Effector memory CD8-positive, alpha-beta T cell (primary cell): Measurements from ENCODE around the gene EFR3B.
"Not testable (repeated sequence)": the region's sequence is repeated elsewhere in the genome, so short reads cannot be mapped to it uniquely, and the experiment has no call there.

Experiments
- ATAC-seq: fragments of 150-1000 bp; cut with Tn5 transposase; replicated peaks from 2 replicates; pipeline ENCODE4 v1.10.0; 2021; ENCODE audit warnings: mild to moderate bottlenecking, moderate library complexity
- DNase-seq, 3 experiments: peaks; one replicate each; pipeline ENCODE4 v3.0.0; 2021
- H3K27ac Mint-ChIP-seq, 2 donors: one replicate each; pipeline ENCODE4 v1.8.0; 2022; ENCODE audit warnings: mild to moderate bottlenecking in 2 of 2, mixed read lengths in 2 of 2, moderate library complexity in 2 of 2
- H3K27me3 Mint-ChIP-seq, 2 donors: one replicate each; pipeline ENCODE4 v1.8.0; 2022; ENCODE audit warnings: mixed read lengths in 2 of 2
- H3K36me3 Mint-ChIP-seq: one replicate; pipeline ENCODE4 v1.8.0; 2022; ENCODE audit warnings: mild to moderate bottlenecking, moderate library complexity, mixed read lengths; ENCODE audit not compliant: insufficient read depth
- H3K4me1 Mint-ChIP-seq, 2 donors: one replicate each; pipeline ENCODE4 v1.8.0; 2022; ENCODE audit warnings: low read depth in 2 of 2, mixed read lengths in 2 of 2
- H3K4me3 Mint-ChIP-seq, 2 donors: one replicate each; pipeline ENCODE4 v1.8.0; 2022; ENCODE audit warnings: mild to moderate bottlenecking in 2 of 2, mixed read lengths in 2 of 2, moderate library complexity in 2 of 2
- H3K9me3 Mint-ChIP-seq, 2 donors: one replicate each; pipeline ENCODE4 v1.8.0; 2022; ENCODE audit warnings: mixed read lengths in 2 of 2

Gene EFR3B

DNA sequence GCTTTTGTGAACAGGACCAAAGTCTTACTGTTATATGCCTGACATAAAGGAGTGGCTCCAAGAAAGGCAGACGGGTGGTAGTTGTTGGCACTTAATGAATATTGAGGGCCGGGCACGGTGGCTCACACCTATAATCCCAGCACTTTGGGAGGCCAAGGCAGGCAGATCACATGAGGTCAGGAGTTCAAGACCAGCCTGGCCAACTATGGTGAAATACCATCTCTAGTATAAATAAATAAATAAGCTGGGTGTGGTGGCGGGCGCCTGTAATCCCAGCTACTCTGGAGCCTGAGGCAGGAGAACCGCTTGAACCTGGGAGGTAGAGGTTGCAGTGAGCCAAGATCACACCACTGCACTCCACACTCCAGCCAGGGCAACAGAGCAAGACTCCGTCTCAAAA is 120.2 kb downstream of the EFR3B start:
- not testable (repeated sequence) for DNase-seq, H3K9me3 Mint-ChIP-seq, ATAC-seq
- Mint-ChIP-seq H3K4me1 (peaks cover 7 to 23% of the 10 kb centered on the region in 2 donors), H3K27ac (peak overlapping the region in 1 of 2 donors; percentile 72), H3K4me3 (peak overlapping the region in 1 of 2 donors; percentile 73), H3K36me3 (peaks cover 12% of the 10 kb centered on the region), H3K27me3 (peaks cover 8 to 19% of the 10 kb centered on the region in 2 donors)

DNA sequence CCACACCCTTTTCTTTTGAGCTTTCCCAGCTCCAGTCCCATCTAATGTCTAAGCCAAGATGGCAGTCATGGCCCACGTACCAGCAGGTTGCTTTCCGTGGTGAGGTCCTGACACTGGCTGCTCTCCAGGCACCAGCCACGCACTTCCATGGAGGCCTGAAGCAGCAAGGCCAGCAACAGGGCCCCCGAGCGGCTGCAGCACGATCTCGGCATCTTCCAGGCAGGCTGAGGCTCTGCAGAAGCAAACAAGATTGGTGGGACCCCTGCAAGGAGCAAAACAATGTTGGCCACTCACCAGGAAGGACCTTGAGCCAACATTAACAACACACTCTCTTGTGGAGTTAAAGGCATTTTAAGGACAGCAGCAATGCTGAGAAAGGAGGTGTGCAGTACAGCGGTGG is 122.7 kb downstream of the EFR3B start:
- H3K27ac Mint-ChIP-seq = no peak overlapping the region
- H3K4me3 Mint-ChIP-seq = no peak overlapping the region
- H3K9me3 Mint-ChIP-seq = no peaks in the 10 kb centered on the region
- DNase-seq (no peak), ATAC-seq (no peak)
- H3K36me3 Mint-ChIP-seq = peaks cover 12% of the 10 kb centered on the region
- peaks cover 11 to 20% of the 10 kb centered on the region in 2 donors for H3K4me1 Mint-ChIP-seq
- H3K27me3 Mint-ChIP-seq = peaks cover 25 to 42% of the 10 kb centered on the region in 2 donors

DNA sequence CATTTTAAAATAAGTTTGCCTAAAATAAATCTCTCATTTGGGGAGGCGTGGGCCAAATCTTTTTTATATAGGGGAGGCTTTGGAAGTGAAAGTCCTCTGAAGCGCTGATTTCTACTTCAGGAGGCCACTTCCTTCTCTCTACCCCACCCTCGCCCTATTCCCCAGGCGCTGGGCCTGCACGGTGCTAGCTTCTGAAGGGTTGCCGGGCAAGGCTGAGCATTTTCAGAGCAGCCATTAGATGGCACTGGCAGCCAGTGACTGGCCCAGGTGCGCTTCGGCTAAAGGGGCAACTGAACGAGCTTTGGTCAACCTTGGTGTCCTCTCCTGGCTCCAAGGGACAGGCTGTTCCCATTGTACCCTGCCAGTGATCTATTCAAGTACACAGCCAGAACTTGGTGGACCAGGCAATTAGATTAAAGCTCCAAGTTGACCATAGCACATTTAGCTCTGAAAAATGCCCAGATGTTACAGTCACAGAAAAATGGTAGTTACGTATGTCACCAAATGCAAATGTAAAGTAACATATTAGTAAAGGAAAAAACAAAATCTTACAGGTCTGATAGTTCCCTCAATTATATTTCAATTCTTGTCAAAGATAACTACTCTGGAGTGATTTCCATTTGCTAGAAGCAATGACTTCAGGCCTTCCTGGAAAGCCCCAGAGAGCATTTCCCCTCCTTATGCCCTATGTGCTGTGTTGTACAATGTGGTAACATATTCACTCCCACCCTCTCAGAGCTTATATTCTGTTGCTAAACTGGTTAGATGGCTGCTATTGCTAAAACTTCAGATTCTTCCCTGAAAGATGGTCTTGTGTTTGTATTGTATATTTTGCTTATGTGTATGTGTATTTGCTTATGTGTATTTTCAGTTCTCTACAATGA is 124.4 kb downstream of the EFR3B start:
- H3K9me3 Mint-ChIP-seq = no peaks in the 10 kb centered on the region
- ATAC-seq (peak; percentile 36), DNase-seq (peak in 2 of 3 experiments; percentile 17 to 21)
- H3K36me3 Mint-ChIP-seq = peaks cover 7% of the 10 kb centered on the region
- peaks cover 37 to 57% of the 10 kb centered on the region in 2 donors for H3K27me3 Mint-ChIP-seq
- peaks cover 9 to 10% of the 10 kb centered on the region in 2 donors for H3K4me1 Mint-ChIP-seq
- H3K27ac Mint-ChIP-seq = no peak overlapping the region
- H3K4me3 Mint-ChIP-seq = no peak overlapping the region

DNA sequence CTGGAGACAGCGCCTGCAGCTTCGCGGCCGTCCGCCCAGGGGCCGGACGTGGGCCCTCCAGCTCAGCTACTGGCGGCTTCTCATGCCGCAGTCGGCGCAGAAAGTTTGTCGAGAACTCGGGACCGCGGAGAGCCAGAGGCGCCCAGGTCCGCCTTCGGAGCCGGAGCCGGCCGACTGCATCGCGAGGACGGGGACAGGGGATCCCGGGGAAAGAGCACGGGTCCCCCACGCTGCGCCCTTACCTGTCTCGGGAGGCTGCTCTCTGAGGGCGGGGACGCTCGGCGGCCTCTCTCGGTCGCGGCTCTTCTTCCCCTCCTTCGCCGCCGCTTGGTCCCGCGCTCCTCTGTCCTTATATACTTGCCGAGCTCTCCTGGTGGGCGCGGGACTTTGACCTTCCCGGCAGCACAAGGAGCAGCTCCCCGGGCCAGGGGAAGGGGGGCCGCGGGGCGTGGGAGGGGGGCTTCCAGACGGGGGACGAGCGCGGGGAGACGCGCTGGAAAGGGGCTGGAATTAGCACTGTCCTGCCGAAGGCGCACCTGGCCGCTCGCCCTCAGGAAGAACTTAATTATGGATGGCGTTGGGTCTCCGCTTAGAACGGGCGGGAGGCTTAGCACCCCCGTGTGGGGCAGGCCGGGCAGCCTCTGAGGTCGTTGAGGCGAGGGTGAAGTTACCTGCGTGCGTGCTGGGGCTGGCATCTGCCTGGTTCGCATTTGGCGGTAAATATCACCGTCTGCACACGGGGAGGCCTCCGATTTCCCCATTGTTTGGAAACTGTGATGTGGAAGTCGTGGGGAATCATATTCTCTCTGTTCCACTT is 126.6 kb downstream of the EFR3B start, which contains the start of gene POMC:
POMC (minus strand) TSS at position 325 of the 817 bp plus-strand sequence. CDS start 3,808 bp downstream, outside the sequence.
- Mint-ChIP-seq H3K4me1 (peaks cover 8 to 9% of the 10 kb centered on the region in 2 donors), H3K9me3 (no peaks in the 10 kb centered on the region), H3K36me3 (no peaks in the 10 kb centered on the region), H3K27me3 (peaks cover 49 to 58% of the 10 kb centered on the region in 2 donors), H3K4me3 (peak within 1 kb of the TSS; percentile 76 to 83), H3K27ac (no peak within 1 kb of the TSS)
- DNase-seq (peak in 2 of 3 experiments; percentile 24 to 26), ATAC-seq (peak; percentile 70)

DNA sequence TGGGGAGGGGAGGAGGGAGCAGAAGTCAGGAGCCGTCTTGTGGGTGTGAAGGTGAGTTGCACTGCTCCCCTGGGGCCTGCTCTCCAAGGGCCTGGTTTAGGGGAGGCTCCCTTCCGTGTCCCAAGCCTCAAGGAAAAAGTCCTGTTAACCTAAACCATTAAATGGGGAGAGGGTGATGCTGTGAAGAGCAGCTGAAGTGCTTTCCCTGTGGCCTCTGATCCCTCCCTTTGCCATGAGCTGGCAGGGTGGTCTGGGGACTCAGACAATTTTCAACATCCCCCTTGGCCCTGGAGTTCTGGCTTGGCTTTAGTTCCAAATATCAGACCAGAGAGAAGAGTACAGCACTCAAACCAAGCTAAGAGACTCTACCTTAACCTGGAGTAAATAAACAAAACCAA is 127.2 kb downstream of the EFR3B start:
- peaks cover 2% of the 10 kb centered on the region for H3K36me3 Mint-ChIP-seq
- peaks cover 8 to 9% of the 10 kb centered on the region in 2 donors for H3K4me1 Mint-ChIP-seq
- H3K27me3 Mint-ChIP-seq = peaks cover 53 to 63% of the 10 kb centered on the region in 2 donors
- DNase-seq (no peak), ATAC-seq (no peak)
- no peaks in the 10 kb centered on the region for H3K9me3 Mint-ChIP-seq
- no peak overlapping the region for H3K27ac Mint-ChIP-seq
- peak overlapping the region; percentile 76 to 83 for H3K4me3 Mint-ChIP-seq

DNA sequence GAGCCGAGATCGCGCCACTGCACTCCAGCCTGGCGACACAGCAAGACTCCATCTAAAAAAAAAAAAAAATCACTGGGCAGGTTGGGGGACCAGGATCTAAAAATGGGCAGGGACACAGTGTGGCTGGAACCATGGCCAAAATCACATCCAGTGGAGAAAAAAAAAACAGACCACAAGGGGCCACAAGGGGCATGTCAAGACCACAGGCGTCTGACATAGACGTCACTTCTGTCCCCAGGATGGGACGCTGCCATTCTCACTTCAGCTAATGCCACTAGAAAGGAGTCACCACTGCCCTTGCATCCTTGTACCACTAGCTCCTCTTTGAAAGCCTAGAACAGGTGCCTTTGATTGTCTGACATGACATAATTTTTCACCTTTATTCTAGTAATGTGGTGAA is 129.0 kb downstream of the EFR3B start:
- Mint-ChIP-seq H3K9me3 (no peaks in the 10 kb centered on the region), H3K4me3 (no peak overlapping the region), H3K4me1 (peaks cover 7 to 8% of the 10 kb centered on the region in 2 donors), H3K36me3 (peaks cover 3% of the 10 kb centered on the region), H3K27me3 (peaks cover 66 to 78% of the 10 kb centered on the region in 2 donors), H3K27ac (no peak overlapping the region)
- ATAC-seq = no peak
- no peak for DNase-seq

DNA sequence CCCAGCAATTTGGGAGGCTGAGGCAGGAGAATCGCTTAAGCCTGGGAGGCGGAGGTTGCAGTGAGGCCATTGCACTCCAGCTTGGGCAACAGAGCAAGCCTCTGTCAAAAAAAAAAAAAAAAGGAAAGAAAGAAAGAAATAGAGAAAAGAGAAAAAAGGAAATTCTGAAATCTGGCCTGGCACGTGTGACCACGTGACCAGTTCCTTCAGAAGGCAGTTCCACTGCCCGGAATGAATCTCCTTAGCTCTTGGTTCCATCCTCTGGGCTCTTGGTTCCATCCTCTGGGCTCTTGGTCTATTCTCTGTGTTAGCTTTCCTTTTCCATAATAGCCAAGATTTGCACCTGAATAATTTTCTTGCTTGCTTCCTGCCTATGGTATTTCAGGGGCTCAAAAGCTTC is 131.8 kb downstream of the EFR3B start:
- Mint-ChIP-seq H3K27ac (no peak overlapping the region), H3K36me3 (peaks cover 3% of the 10 kb centered on the region), H3K27me3 (peaks cover 61 to 65% of the 10 kb centered on the region in 2 donors), H3K4me1 (peaks cover 0 to 2% of the 10 kb centered on the region in 2 donors), H3K9me3 (no peaks in the 10 kb centered on the region), H3K4me3 (no peak overlapping the region)
- ATAC-seq = no peak
- DNase-seq = no peak

DNA sequence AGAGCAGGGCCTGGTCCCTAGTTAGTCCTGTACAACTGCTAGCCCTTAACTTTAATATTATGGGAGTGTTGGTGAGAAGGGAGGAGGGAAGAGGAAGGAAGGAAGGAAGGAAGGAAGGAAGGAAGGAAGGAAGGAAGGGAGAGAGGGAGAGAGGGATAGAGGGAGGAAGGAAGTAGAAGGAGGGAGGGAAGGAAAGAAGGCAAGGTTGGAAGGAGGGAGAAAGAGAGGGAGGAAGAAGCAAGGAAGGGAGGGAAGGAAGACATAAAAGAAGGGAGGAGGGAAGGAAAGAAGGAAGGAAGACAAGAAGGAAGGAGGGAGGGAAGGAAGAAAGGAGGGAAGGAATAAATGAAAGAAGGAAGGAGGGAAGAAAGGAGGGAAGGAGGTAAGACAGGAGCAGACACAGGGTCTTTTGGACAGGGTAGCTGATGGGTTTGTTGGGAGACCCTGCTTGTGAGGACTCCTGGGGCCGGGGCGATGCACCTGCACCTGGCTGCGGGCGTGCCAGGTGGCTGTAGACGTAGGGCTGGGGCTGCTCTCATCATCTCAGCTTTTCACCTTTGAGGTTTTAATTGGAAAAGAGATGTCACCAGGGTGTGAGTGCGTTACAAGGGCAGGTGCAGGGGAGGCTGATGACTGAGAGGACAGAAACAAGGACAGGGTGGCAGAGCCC is 132.5 kb downstream of the EFR3B start:
- Mint-ChIP-seq H3K36me3 (peaks cover 3% of the 10 kb centered on the region), H3K4me1 (no peaks in the 10 kb centered on the region), H3K27ac (no peak overlapping the region), H3K27me3 (peaks cover 61 to 65% of the 10 kb centered on the region in 2 donors), H3K9me3 (no peaks in the 10 kb centered on the region), H3K4me3 (no peak overlapping the region)
- DNase-seq = no peak
- no peak for ATAC-seq

DNA sequence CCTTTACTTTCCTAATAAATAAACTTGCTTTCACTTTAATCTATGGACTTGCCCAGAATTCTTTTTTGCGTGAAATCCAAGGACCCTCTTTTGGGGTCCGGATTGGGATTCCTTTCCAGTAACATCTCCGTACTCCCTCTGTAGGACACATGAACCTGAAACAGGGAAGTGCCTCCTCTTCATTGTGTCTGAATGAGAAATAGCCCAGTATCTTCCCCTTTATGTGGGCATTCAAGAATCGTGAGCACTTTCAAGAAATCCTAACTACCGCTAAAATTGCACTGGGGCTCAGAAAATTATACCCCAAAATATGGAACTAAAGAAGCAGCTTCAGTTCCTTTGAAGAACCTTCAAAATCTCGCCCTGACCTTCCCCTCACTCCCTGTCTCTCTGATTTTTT is 134.3 kb downstream of the EFR3B start:
- ATAC-seq (no peak), DNase-seq (no peak)
- Mint-ChIP-seq H3K9me3 (no peaks in the 10 kb centered on the region), H3K27me3 (peaks cover 49 to 51% of the 10 kb centered on the region in 2 donors), H3K36me3 (peaks cover 3% of the 10 kb centered on the region), H3K4me1 (no peaks in the 10 kb centered on the region), H3K27ac (no peak overlapping the region), H3K4me3 (no peak overlapping the region)

DNA sequence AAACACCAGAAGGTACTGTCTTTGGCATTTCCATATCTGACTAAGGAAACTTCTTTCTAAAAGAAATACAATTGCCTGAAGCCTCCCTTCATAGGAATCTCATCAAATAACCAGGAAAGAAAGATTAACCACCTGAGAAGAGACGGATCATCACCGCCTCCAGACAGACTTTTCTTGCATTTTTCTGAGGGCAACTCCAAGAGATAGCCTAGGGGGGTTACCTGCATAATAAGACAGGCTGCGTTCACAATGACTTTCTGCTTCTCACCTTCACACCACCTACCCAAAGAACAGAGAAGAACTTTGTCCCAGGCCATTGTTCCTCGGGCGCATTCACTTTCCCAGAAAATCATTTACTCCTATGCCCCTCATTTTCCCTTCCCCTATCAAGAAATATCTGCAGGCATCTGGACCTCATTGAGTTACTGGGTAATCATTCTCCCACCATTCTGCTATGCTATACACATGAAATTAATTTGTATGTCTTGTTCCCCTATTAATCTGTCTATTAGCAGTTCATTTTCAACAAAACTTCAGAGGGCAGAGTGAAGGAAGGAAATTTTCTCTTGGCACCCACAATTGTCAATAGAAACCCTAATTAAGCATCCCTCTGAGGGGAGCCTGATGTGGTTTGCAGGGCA is 134.8 kb downstream of the EFR3B start:
- no peak overlapping the region for H3K27ac Mint-ChIP-seq
- peaks cover 3% of the 10 kb centered on the region for H3K36me3 Mint-ChIP-seq
- H3K9me3 Mint-ChIP-seq = no peaks in the 10 kb centered on the region
- H3K4me1 Mint-ChIP-seq = no peaks in the 10 kb centered on the region
- ATAC-seq (no peak), DNase-seq (no peak)
- no peak overlapping the region for H3K4me3 Mint-ChIP-seq
- H3K27me3 Mint-ChIP-seq = peaks cover 51% of the 10 kb centered on the region in 2 donors

DNA sequence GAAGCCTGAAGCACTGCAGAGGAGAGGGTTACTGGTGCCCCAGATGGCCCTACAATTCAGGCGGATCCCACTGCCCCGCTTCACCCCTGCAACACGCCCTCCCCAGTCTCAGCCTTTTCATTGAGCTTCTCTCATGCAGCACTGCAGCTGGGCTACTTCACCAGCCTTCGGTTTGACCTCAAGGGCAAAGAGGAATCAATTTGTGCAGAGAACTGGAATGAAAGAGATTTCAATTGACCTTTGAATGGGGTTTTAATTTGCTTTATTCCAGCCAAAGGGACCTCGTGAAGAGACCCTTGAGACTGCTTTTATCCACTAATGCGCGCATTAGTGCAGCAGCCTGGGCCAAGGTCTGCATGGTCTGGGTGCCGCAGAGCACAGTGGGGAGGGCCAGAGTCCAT is 135.3 kb downstream of the EFR3B start:
- no peaks in the 10 kb centered on the region for H3K9me3 Mint-ChIP-seq
- H3K27me3 Mint-ChIP-seq = peaks cover 51 to 57% of the 10 kb centered on the region in 2 donors
- ATAC-seq = no peak
- no peak for DNase-seq
- H3K4me3 Mint-ChIP-seq = no peak overlapping the region
- no peaks in the 10 kb centered on the region for H3K4me1 Mint-ChIP-seq
- H3K36me3 Mint-ChIP-seq = peaks cover 3% of the 10 kb centered on the region
- H3K27ac Mint-ChIP-seq = no peak overlapping the region

DNA sequence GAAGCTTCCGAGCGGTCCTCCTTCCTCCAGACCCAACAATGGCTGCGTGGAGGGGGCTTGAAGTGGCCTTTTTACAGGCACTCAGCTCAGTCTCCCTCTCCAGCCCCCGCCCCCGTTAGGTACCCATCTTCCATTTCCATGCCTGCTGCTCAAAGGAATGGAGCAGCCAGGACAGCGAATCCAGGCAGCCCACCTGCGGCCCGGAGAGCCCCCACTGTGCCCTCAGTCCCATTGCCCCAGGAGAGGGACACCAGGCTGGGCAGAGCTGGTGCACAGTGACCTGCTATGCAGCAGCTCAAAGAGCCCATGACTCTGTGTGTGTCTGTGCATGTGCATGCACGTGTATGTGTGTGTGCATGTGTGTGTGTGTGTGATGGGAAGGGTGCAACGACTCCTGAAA is 137.1 kb downstream of the EFR3B start:
- ATAC-seq = no peak
- Mint-ChIP-seq H3K36me3 (peaks cover 5% of the 10 kb centered on the region), H3K4me3 (no peak overlapping the region), H3K9me3 (no peaks in the 10 kb centered on the region), H3K27me3 (peaks cover 36 to 43% of the 10 kb centered on the region in 2 donors), H3K27ac (no peak overlapping the region), H3K4me1 (no peaks in the 10 kb centered on the region)
- DNase-seq = no peak

DNA sequence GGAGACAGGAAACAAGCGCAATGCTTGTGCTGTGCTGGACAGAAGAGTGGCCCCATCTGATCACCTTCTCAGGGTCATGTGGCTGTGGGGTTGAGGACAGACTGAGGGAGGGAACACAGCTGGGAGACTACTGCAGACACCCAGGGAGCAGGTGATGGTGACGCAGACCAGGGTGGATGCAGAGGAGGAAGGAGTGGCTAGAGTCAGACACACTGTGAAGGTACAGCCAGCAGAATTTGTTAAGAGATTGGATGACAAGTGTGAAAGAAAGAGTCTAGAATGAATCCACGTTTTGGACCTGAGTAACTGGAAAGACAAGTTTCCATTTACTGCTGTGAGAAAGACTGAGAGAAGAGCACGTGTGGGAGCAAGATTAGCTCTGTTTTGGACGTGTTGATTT is 142.4 kb downstream of the EFR3B start:
- ATAC-seq = no peak
- Mint-ChIP-seq H3K27ac (no peak overlapping the region), H3K36me3 (peaks cover 3% of the 10 kb centered on the region)

More for the DNA sequence above, 142.4 kb downstream of the EFR3B start:
- Mint-ChIP-seq H3K27me3 (peaks cover 15 to 17% of the 10 kb centered on the region in 2 donors), H3K9me3 (no peaks in the 10 kb centered on the region), H3K4me1 (no peaks in the 10 kb centered on the region), H3K4me3 (no peak overlapping the region)
- no peak for DNase-seq
